K562 (cell line): ENCODE data around the gene SNAPC2. TPM values are rescaled to one million over a fixed set of nuclear protein-coding genes. Genes with fewer than 3 reads are reported as not detected.

Experiments used
- CEBPG ChIP-seq, 3 experiments: fragments of 200-800 bp in 1 of 3; sonication (Bioruptor generic) in 1 of 3; sonication (generic) in 1 of 3; formaldehyde crosslinking in 1 of 3; IDR thresholded peaks in 2 of 3; conservative IDR thresholded peaks in 1 of 3; 2 replicates each; pipeline versions ENCODE4 v1.6.1 to v1.8.0; 2016 to 2022; ENCODE audit warnings: missing compliant biosample characterization in 2 of 3, missing genetic modification characterization in 2 of 3, mild to moderate bottlenecking in 1 of 3, missing genetic modification reagents in 1 of 3
- CREB1 ChIP-seq, 2 experiments: sonication (generic) in 1 of 2; formaldehyde crosslinking in 1 of 2; IDR thresholded peaks; 2 replicates each; pipeline versions ENCODE4 v1.6.1 to v1.8.0; 2012 to 2022; ENCODE audit warnings: inconsistent platforms in 1 of 2, mild to moderate bottlenecking in 1 of 2, missing genetic modification reagents in 1 of 2, moderate library complexity in 1 of 2
- ETS1 ChIP-seq: conservative IDR thresholded peaks from 2 replicates; pipeline ENCODE4 v1.6.1; 2011; ENCODE audit warnings: low read depth, mild to moderate bottlenecking, low read length; ENCODE audit not compliant: control insufficient read depth
- HMGN3 ChIP-seq: IDR thresholded peaks from 2 replicates; pipeline ENCODE4 v1.6.1; 2011; ENCODE audit warnings: borderline replicate concordance, low read depth, mild to moderate bottlenecking, mixed read lengths, low read length; ENCODE audit not compliant: insufficient read length; ENCODE audit errors: extremely low read depth
- MAFK ChIP-seq: IDR thresholded peaks from 2 replicates; pipeline ENCODE4 v1.6.1; 2011; ENCODE audit warnings: low read length, improper control_type of control experiment
- NCOA2 ChIP-seq, 2 experiments: fragments of 450-650 bp; IDR thresholded peaks; 2 replicates each; pipeline ENCODE4 v1.6.1; 2018; ENCODE audit warnings: mild to moderate bottlenecking in 2 of 2, moderate library complexity in 1 of 2; ENCODE audit not compliant: partially characterized antibody in 2 of 2
- RREB1 ChIP-seq: fragments of 250-450 bp; sonication (Bioruptor Pico); IDR thresholded peaks from 2 replicates; pipeline ENCODE4 v1.4.0; 2020
- USF2 ChIP-seq: sonication (generic); formaldehyde crosslinking; IDR thresholded peaks from 2 replicates; pipeline ENCODE4 v1.5.0; 2020; ENCODE audit warnings: missing genetic modification reagents
- VEZF1 ChIP-seq: fragments of 200-800 bp; sonication (Bioruptor generic); IDR thresholded peaks from 2 replicates; pipeline ENCODE4 v1.6.1; 2017; ENCODE audit warnings: missing genetic modification characterization, missing compliant biosample characterization
- ZBTB26 ChIP-seq: fragments of 450-650 bp; formaldehyde crosslinking; IDR thresholded peaks from 2 replicates; pipeline ENCODE4 v1.4.0; 2022; ENCODE audit warnings: missing genetic modification characterization
- ZNF12 ChIP-seq: sonication (generic); formaldehyde crosslinking; IDR thresholded peaks from 2 replicates; pipeline ENCODE4 v1.4.0; 2020; ENCODE audit warnings: mild to moderate bottlenecking, missing genetic modification reagents
- ZNF23 ChIP-seq: fragments of 250-450 bp; sonication (Bioruptor Pico); IDR thresholded peaks from 2 replicates; pipeline ENCODE4 v1.4.0; 2020; ENCODE audit warnings: mild to moderate bottlenecking
- ZNF354B ChIP-seq: fragments of 250-450 bp; sonication (Bioruptor Pico); IDR thresholded peaks from 2 replicates; pipeline ENCODE4 v1.4.0; 2020
- polyA plus RNA-seq, 8 experiments: library from polyadenylated mRNA; depleted of rRNA in 4 of 8; stranded (reverse) in 5 of 8; unstranded in 3 of 8; fragments of >200 nt; fragmentation: Nextera tagmentation in 2 of 8; fragmentation: Illumina TruSeq in 1 of 8; extraction: Ambion mirVana in 2 of 8; extraction: Trizol in 1 of 8; gene quantifications; 2 replicates each; pipeline versions ENCODE4 v1.2.1 to v1.2.3, GENCODE V29; 2011 to 2014; ENCODE audit warnings: inconsistent platforms in 1 of 8, missing spikeins in 1 of 8
- total RNA-seq, 7 experiments: library from RNA; depleted of rRNA in 6 of 7; stranded (reverse); fragments of >200 nt in 6 of 7; fragmentation: Illumina TruSeq in 2 of 7; extraction: Trizol in 2 of 7; gene quantifications; 2 replicates each; pipeline versions ENCODE4 v1.2.1 to v1.2.3, GENCODE V29; 2011 to 2021; ENCODE audit warnings: low replicate concordance in 1 of 7

Gene SNAPC2
- total and polyA plus RNA-seq, 9 of the 15 experiments (the other 6 are each of a cell fraction or from before 2014, with no cell fraction given) = 0.59 to 45.1 (median 15.3) TPM

GRCh38 chr19:7943444-7944176 lies 23.5 kb downstream of the SNAPC2 start, which contains the start of gene TIMM44 (continued):
- TF ChIP-seq ETS1 = peak; percentile 53; the same call in 1 of the 2 replicates
- peak; percentile 71 for TF ChIP-seq HMGN3
- 0 out of 2 replicates have a peak, but pooled peaks have one; percentile 74 for TF ChIP-seq RREB1 (CRISPR knock-in tag)
- TF ChIP-seq VEZF1 = peak; percentile 63
- peak; percentile 99 for TF ChIP-seq CEBPG (CRISPR knock-in tag; IDR thresholded peaks at IDR 0.05)
- peak; percentile 99 to 100 for TF ChIP-seq CEBPG (tag; conservative IDR thresholded peaks at IDR 0.05 in 1 of 2, IDR thresholded peaks at IDR 0.05 in 1 of 2)
- TF ChIP-seq ZNF12 (CRISPR knock-in tag) = 0 out of 2 replicates have a peak, but pooled peaks have one; percentile 62
- no peak for TF ChIP-seq NCOA2 (IDR thresholded peaks at IDR 0.05; ENCODE audit: partially characterized antibody in 2 of 2)
- TF ChIP-seq ZBTB26 (CRISPR knock-in tag) = no peak
- peak; percentile 54 for TF ChIP-seq USF2 (CRISPR knock-in tag)
- TF ChIP-seq MAFK = peak; percentile 1; the same call in 1 of the 2 replicates
- no peak for TF ChIP-seq ZNF23 (CRISPR knock-in tag)
- TF ChIP-seq ZNF354B (CRISPR knock-in tag) = no peak
- peak; percentile 95 for TF ChIP-seq CREB1 (IDR thresholded peaks at IDR 0.05)
- peak; percentile 95 for TF ChIP-seq CREB1 (CRISPR knock-in tag; IDR thresholded peaks at IDR 0.05)
